ENCODE results near the gene SLC39A11.
"Not testable (repeated sequence)": the region's sequence is repeated elsewhere in the genome, so short reads cannot be mapped to it uniquely, and the experiment has no call there.

The SLC39A11 gene

GRCh38 chr17:72945473-72945872, 147.0 kb downstream of the SLC39A11 start:
- DNase-seq, result no peak

GRCh38 chr17:72943826-72944689, 148.4 kb downstream of the SLC39A11 start:
- peak; percentile 97 to 98 for DNase-seq

GRCh38 chr17:72942579-72942978, 149.9 kb downstream of the SLC39A11 start:
- peak in 1 of 2 experiments; percentile 64 for DNase-seq

GRCh38 chr17:72940496-72940895, 152.0 kb downstream of the SLC39A11 start:
- no peak for DNase-seq

GRCh38 chr17:72938482-72938881, 154.0 kb downstream of the SLC39A11 start:
- DNase-seq, result peak in 1 of 2 experiments; percentile 25

GRCh38 chr17:72937707-72938106, 154.8 kb downstream of the SLC39A11 start:
- peak; percentile 39 to 53 for DNase-seq

GRCh38 chr17:72937254-72937653, 155.2 kb downstream of the SLC39A11 start:
- DNase-seq, result not testable (repeated sequence)

GRCh38 chr17:72935984-72936383, 156.5 kb downstream of the SLC39A11 start:
- DNase-seq, result no peak

- no peak for DNase-seq
Observed at GRCh38 chr17:72934927-72935326, 157.6 kb downstream of the SLC39A11 start.

GRCh38 chr17:72931635-72932034, 160.9 kb downstream of the SLC39A11 start:
- no peak for DNase-seq

- no peak for DNase-seq
Observed at GRCh38 chr17:72931163-72931562, 161.3 kb downstream of the SLC39A11 start.

- DNase-seq, result no peak
Observed at GRCh38 chr17:72930031-72930430, 162.5 kb downstream of the SLC39A11 start.

GRCh38 chr17:72928454-72929136, 163.9 kb downstream of the SLC39A11 start:
- no peak for DNase-seq

- DNase-seq, result no peak
Observed at GRCh38 chr17:72927760-72928159, 164.7 kb downstream of the SLC39A11 start.

- DNase-seq, result no peak
Observed at GRCh38 chr17:72927146-72927545, 165.3 kb downstream of the SLC39A11 start.

GRCh38 chr17:72926171-72926570, 166.3 kb downstream of the SLC39A11 start:
- no peak for DNase-seq

- no peak for DNase-seq
Observed at GRCh38 chr17:72924196-72924595, 168.3 kb downstream of the SLC39A11 start.

GRCh38 chr17:72922219-72922618, 170.3 kb downstream of the SLC39A11 start:
- no peak for DNase-seq

GRCh38 chr17:72921347-72922054, 171.0 kb downstream of the SLC39A11 start:
- no peak for DNase-seq

GRCh38 chr17:72920513-72920912, 172.0 kb downstream of the SLC39A11 start:
- DNase-seq, result no peak

- no peak for DNase-seq
Observed at GRCh38 chr17:72916991-72917390, 175.5 kb downstream of the SLC39A11 start.

- DNase-seq, result no peak
Observed at GRCh38 chr17:72915625-72916081, 176.8 kb downstream of the SLC39A11 start.

GRCh38 chr17:72913142-72913682, 179.3 kb downstream of the SLC39A11 start:
- DNase-seq, result no peak
